T47D (cell line): ENCODE results near the gene ARHGAP40.

Experiments
- DNase-seq, 2 experiments: peaks; one replicate each; pipeline versions ENCODE4 v3.0.0 to v3.0.0-alpha.2; 2011 to 2012; ENCODE audit warnings: low read depth in 1 of 2, low spot score in 1 of 2
- JUND ChIP-seq: IDR thresholded peaks from 2 replicates; pipeline ENCODE4 v1.6.1; 2012; ENCODE audit warnings: low read depth
- in situ Hi-C: cut with HindIII; loops from 2 replicates; pipeline ENCODE4 v1.10.0; 2016; ENCODE audit warnings: low sequenced_read_pairs, low pct_unique_long_range_greater_than_20kb

ARHGAP40 gene

DNA sequence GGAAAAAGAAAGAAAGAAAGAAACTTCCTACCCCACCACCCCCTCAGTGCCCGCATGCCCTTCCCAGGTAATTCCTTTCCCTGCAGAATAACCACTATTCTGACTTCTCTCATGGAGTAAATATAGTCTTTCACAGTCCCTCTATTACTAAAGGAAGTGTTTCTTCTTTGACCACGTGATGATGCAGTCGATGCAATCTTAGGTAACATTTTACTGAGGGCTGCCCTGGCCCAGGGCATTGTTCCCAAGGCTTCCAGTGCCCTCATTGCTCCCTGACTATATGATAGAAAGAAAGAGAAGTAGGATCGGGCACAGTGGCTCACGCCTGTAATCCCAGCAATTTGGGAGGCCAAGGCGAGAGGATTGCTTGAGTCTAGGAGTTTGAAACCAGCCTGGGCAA lies 29.1 kb downstream of the ARHGAP40 start:
- DNase-seq = no peak
- TF ChIP-seq JUND = no peak
- in situ Hi-C loops = no loop called here

DNA sequence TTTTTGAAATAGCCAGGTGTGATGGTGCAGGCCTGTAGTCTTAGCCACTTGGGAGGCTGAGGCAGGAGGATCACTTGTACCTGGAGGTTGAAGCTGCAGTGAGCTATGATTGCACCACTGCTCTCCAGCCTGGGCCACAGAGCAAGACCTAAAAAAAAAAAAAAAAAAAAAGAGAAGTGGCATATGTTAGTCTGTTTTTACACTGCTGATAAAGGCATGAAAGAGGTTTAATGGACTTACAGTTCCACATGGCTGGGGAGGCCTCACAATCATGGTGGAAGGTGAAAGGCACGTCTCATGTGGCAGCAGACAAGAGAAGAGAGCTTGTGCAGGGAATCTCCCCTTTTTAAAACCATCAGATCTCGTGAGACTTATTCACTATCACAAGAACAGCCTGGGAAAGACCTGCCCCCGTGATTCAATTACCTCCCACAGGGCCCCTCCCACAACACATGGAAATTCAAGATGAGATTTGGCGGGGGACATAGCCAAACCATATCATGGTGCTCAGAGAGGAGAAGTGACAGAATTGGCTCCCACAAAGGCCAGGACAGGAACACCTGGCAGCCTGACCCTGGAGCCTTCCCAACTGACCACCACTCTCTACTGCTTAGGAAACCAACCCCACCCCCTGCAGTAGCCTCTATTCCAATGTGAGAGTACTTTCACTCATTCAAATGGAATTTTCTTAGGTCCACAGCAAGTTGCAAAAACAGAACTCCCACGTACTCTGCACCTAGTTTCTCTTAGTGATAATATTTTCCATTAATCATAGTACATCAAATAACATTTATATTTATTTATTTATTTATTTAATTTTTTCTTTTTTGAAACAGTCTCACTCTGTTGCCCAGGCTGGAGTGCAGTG lies 29.8 kb downstream of the ARHGAP40 start:
- TF ChIP-seq JUND = no peak
- in situ Hi-C loops = no loop called here
- DNase-seq = no peak

DNA sequence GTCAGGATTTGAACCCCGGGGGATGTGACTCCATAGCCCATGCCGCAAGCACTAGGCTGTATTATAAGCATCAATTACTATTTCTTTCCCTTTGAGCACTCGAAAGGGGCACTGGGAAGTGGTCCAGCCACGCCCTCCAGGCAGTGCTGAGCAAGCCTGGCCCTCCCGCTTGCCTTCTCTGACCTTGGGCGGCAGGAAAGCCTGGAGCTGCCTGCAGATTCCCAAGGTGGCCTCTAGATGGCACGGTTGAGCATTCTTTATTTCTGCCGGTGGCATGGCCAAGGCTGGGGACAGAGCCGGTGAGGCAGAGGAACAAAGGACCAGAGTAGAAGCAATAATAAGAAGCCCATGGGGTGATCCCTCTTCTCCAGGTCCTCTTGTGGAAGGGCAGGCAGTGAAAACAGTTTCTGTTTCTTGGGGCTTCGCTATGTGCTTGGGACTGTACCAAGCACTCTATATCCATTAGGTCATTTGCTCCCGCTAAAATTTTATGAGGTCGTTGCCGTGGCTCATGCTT lies 32.0 kb downstream of the ARHGAP40 start:
- TF ChIP-seq JUND = no peak
- in situ Hi-C loops = no loop called here
- peak; percentile 72 to 77 for DNase-seq

DNA sequence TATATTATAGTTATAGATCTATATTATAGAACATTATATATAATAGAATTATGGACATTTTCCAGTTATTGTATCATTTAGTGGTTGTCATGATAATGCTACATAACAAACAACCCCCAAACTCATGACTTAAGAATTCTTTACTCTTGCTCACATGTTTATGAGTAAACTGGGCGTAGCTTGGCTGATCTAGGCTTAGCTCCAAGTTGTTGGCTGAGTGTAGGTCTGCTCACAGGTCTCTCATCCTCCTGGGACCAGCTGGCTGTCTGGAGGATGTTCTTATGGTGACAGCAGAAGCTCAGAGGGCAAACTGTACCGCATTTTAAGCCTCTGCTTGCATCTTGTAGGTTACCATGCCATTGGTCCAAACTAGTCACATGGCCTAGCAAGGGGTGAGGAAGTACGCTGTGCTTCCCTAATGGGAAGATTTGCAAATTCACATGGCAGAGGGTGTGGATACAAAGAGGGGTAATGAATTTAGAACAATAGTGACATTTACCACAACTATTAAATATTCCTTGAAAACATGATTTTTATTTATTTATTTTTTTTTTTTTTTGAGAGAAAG lies 34.2 kb downstream of the ARHGAP40 start:
- TF ChIP-seq JUND = no peak
- DNase-seq = no peak
- in situ Hi-C loops = no loop called here

DNA sequence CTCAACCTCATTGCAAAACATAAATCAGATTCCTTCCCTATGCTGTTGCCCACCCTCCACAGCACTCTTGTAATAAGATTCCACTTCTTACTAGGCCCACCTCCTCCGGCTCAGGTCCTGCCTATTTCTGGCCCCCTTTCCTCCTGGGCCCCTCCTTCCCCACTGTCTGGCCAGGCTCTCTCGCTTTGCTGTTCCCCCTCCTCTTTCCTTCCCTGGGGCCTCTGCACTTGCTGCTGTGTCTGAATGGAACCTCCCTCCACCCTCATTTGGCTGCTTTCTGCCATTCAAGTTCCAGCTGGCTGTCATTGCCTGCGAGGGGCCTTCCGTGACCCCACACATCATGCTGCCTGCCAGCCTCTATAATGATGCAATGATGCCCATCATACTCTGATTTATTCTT lies 38.9 kb downstream of the ARHGAP40 start:
- TF ChIP-seq JUND = no peak
- DNase-seq = no peak
- in situ Hi-C loops = no loop called here

DNA sequence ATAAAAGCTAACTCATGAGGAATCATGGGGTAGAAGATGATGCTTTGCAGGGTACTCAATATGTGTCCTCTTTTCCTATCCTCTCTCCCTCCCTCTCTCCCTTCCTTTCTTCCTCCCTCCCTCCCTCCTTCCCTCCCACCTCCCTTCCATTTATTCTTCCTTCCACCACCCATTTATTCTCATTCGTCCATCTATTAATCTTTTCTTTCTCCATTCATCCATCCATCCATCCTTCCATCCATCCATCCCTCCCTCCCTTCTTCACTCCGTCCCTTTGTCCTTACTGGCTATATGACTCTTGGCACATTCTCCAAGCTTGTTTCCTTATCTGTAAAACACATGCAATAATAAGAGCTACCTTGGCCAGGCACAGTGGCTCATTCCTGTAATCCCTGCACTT lies 40.9 kb downstream of the ARHGAP40 start:
- in situ Hi-C loops = no loop called here
- no peak for TF ChIP-seq JUND

DNA sequence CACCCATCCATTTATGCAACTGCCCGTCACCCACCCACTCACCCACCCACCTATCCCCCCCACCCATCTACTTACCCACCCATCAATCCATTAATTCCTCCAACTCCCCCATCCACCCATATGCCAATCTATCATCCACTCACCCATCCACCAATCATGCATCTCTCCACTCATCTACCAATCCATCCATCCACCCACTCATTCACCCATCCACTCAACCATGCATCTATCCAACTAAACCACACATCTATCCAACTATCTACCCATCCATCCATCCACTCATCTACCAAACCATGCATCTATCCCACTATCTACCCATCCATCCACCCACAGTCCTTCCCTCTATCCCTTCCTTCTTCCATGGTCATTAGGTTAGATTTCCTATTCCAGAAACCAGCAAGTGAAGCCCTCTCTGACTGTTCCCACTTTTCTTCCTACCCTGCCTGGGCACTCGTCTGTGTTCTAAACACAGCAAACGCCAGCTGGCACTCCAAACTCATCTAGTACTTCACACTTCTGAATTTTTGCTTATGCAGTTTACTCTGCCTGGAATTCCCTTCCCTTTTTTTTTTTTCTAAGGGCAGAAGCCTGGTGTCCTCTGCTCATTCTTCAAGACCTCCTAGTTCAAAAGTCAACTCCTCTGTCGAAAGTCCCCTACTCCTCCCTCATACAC lies 43.1 kb downstream of the ARHGAP40 start:
- in situ Hi-C loops = no loop called here
- DNase-seq = no peak
- TF ChIP-seq JUND = no peak

More for the DNA sequence above, 40.9 kb downstream of the ARHGAP40 start:
- DNase-seq = no peak

DNA sequence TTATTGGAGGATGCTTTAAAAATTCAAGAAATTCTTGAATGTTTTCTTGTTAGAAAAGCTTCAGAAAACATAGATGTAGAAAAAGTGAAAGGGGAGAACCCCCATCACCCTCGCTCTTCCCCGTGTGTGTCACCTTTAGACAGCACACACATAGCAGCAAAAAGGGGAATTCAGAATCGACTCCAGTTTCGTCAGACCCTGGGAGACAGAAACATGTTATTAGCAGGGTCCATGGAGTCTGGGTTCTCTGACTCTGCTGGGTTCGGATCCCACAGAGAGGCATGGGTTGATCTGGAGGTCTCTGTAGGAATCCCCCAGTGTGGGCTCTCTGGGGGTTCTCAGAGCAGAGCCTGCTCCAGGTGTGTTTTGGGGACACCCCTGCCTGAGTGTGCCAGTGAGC lies 43.7 kb downstream of the ARHGAP40 start:
- no peak for DNase-seq
- in situ Hi-C loops = no loop called here
- no peak for TF ChIP-seq JUND

DNA sequence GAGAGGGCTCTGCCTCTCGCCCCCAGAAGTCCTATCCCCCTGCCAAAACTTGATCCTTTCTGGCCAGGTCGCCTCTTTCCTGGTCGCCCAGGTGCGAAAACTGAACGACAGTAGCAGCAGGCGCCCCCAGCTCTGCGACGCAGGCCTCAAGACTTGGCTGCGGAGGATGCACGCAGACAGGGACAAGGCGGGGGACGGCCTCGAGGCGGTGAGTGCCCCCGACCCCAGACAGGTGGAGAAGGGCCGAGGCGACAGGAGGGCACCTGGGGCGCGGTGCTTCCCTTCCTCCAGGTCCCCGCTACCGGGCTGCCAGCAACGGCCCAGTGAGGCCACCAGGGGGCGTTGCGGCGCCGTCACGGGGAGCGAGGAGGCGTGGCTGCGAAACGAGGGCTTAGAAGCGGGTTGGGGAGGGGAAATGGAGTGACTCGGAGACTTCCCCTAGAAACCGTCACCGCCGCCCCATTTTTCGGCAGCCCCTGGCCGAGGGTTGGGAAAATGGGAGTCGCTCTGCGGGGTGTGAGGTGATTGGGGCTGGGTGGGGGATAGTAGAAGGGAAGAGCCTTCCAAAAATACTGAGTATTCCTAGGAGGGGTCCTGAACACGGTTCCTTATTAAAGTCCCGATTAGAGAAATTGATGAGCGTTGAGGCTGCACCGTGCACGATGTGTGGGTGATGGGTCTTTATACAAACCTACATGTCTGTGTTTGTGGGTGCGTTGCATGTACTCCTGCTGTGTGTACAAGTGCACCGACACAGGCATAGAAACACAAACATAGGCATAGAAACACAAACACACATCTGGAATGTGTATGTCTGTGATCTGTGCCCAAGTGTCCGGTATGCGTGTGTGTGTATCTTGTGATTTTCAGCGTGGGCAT lies 44.6 kb downstream of the ARHGAP40 start:
- in situ Hi-C loops = no loop called here
- TF ChIP-seq JUND = no peak
- DNase-seq = peak; percentile 84 to 87

DNA sequence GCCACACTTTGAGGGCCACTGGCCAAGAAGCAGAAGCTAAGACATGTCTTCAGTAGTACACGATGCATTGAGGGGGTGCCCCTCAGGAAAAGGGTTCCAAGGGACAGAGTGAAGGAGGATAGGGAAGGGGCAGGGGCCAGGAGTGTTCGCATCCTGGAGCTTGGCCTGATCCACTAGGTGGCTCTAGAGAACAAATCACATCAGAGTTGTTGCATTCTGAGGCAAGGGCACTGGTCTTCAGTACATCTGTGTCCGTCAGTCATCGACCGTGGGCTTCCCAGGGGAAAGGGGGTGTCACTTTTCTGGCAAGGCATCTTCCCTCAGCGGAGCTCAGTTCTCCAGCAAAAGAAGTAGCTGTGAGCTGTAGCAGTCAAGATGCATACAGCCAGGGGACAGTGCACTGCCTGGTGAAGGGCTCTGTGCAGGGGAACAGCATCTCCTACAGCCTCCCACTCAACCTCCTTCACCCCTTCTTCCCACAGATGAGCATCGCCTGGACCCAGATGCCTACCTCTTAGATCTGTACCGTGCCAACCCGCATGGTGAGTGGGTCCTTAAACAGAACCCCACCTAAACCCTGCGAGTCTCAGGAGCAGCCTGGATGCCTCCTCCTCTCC lies 47.8 kb downstream of the ARHGAP40 start:
- in situ Hi-C loops = no loop called here
- DNase-seq = peak; percentile 33 to 53
- no peak for TF ChIP-seq JUND

DNA sequence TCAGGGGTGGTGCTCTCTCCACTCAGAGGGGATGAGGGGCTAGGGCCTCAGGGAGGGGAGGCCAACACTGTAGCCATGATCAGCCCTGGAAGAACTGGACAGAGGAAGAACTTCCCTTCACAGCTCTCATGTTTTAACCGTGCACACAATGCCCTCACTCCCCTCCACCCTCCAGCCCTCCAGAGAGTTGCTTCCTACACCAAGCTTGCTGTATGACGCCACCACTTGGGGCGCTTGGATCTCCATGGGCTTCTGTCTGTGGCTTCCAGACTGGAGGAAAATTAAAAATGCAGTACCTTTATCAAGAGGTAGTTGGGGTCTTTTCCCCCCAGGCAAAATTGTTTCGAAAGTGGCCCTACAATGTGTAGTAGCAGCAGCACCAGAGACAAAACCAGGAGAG lies 48.4 kb downstream of the ARHGAP40 start:
- no peak for TF ChIP-seq JUND
- DNase-seq = no peak
- in situ Hi-C loops = no loop called here

DNA sequence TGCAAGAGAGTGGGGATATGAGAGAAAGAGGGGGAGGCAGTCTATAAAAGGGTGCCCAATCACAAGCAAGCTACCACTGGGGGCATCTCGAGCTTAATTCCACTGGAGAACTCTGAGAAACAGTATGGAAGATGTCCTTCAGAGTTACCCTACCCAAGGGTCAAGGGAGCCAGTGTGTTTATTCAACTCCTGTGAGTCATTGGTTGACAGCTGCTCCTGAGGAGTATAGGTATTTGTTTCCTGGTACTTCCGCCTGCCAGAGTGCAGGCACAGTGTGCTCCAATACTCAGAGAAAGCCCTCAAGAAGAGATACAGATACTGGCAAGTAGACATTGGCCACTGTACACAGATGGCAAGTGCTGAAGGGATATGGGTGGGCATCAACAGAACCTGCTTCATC lies 49.5 kb downstream of the ARHGAP40 start:
- in situ Hi-C loops = no loop called here
- DNase-seq = no peak
- TF ChIP-seq JUND = no peak
